RPMI8226 (cell line): Measurements from ENCODE around the gene TSPOAP1.

Experiments used
- DNase-seq: peaks from one replicate; pipeline ENCODE4 v3.0.0-alpha.2; 2015

TSPOAP1 gene

GRCh38 chr17:58328195-58329034, at the start of gene TSPOAP1:
TSS of gene TSPOAP1 (minus strand) at chr17:58328795. CDS start at chr17:58327920, 875 bp downstream.
- peak; percentile 78 for DNase-seq

- DNase-seq: no peak
Measured at GRCh38 chr17:58377661-58378060, 49.1 kb upstream of the TSPOAP1 start.

GRCh38 chr17:58377093-58377601, 48.6 kb upstream of the TSPOAP1 start:
- no peak for DNase-seq

GRCh38 chr17:58376472-58377000, 47.9 kb upstream of the TSPOAP1 start:
- no peak for DNase-seq

- no peak for DNase-seq
Measured at GRCh38 chr17:58375811-58376210, 47.2 kb upstream of the TSPOAP1 start.

GRCh38 chr17:58375256-58375655, 46.7 kb upstream of the TSPOAP1 start:
- no peak for DNase-seq

- DNase-seq: no peak
Measured at GRCh38 chr17:58373923-58374322, 45.3 kb upstream of the TSPOAP1 start.

- no peak for DNase-seq
Measured at GRCh38 chr17:58373003-58373402, 44.4 kb upstream of the TSPOAP1 start.

GRCh38 chr17:58371300-58371950, 42.8 kb upstream of the TSPOAP1 start:
- DNase-seq: no peak

- no peak for DNase-seq
Measured at GRCh38 chr17:58370716-58371115, 42.1 kb upstream of the TSPOAP1 start.

GRCh38 chr17:58370309-58370708, 41.7 kb upstream of the TSPOAP1 start:
- DNase-seq: no peak

- DNase-seq: no peak
Measured at GRCh38 chr17:58369214-58370031, 40.8 kb upstream of the TSPOAP1 start.

GRCh38 chr17:58368860-58369213, 40.2 kb upstream of the TSPOAP1 start:
- no peak for DNase-seq

- DNase-seq: no peak
Measured at GRCh38 chr17:58367461-58367860, 38.9 kb upstream of the TSPOAP1 start.

GRCh38 chr17:58365980-58366595, 37.5 kb upstream of the TSPOAP1 start:
- peak; percentile 26 for DNase-seq

GRCh38 chr17:58365185-58365979, 36.8 kb upstream of the TSPOAP1 start:
- DNase-seq: no peak

GRCh38 chr17:58364270-58364942, 35.8 kb upstream of the TSPOAP1 start:
- DNase-seq: no peak

GRCh38 chr17:58363457-58364185, 35.0 kb upstream of the TSPOAP1 start:
- DNase-seq: no peak

- DNase-seq: no peak
Measured at GRCh38 chr17:58362368-58363014, 33.9 kb upstream of the TSPOAP1 start.
